Left renal pelvis (tissue), 4 donors: ENCODE measurements around the gene GALNT17. TPM values are rescaled to one million over a fixed set of nuclear protein-coding genes. Genes with fewer than 3 reads are reported as not detected.

Source experiments
- DNase-seq, 4 donors: peaks; one replicate each; pipeline ENCODE4 v3.0.0-alpha.2; 2013; ENCODE audit warnings: low read depth in 4 of 4, low spot score in 3 of 4
- polyA plus RNA-seq, 4 donors: library from polyadenylated mRNA; unstranded; fragments of 120-200 nt; gene quantifications; one replicate each; pipeline ENCODE4 v1.2.1, GENCODE V29; 2013; ENCODE audit not compliant: insufficient read length in 4 of 4

The GALNT17 gene
- polyA plus RNA-seq, 4 donors: 4.7 to 33.4 (median 5.6) TPM

- no peak for DNase-seq
Measured at GRCh38 chr7:71649812-71650211, 517.9 kb downstream of the GALNT17 start.

DNA sequence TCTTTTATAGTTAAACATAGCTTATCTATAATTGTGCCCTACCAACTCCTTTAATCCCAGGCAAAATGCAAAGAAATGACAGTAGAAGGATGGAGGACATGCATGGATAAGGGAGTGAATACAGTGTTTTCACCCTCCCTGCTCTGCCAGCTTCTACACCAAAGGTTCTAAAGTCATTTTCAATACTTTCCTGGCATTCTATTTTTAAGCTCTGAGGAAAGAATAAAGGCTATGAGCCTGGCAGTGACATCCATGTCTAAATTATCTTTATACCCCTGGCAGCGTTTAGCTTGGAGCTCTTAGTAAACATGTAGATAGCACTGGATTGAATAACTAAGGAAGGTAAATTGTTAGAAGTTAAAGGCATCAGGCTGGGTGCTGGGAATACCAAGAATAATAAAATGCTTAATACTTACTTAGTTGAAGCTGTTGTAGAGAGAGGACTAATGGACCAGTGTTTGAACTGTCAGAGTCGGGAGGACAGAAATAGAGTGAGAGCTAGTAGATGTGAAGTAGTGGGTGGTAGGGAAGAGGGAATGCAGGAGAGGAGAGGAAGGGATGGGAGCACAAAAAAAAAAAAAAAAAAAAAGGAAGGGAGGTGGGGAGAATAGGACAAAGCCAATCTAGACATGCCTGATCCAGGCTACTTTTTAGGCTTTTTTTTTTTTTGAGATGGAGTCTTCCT is 518.9 kb downstream of the GALNT17 start:
- no peak for DNase-seq

DNA sequence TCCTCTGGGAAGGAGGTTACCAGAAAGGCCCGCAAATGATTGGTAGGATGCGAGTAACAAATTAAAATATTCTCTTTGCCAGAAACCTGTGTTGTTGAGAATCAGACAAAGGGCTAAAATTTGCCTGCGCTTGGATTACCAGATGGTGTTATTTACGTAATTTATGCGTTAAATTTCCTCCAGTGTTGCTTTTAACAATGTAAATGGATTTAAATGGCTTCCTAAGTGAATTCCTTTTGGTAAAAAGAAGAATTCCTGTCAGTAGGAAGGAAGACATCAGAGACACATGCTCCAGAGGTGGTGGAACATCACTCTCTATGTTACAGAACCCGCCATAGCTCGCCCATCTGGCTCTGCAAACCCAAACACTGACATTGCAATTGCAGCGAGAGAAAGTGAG is 520.6 kb downstream of the GALNT17 start:
- no peak for DNase-seq

DNA sequence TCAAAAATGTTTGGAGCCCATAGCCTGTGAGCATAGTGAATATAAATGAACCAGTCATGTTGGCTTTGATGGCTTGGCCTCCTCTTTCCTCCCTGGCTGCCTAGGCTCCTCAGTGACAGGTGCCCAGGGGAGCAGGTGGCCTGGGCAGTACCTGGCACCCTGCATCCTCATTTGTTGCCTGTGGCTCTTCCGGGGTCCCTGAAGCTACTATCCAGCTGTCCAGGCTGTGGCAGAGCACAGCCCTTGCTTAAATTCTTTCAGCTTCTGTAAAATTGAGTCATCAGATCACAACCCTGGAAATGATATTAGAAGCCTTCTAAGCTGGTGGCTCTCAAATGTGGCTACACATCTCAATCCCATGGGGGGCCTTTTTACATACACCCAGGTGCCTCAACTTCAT is 525.4 kb downstream of the GALNT17 start:
- DNase-seq: no peak

DNA sequence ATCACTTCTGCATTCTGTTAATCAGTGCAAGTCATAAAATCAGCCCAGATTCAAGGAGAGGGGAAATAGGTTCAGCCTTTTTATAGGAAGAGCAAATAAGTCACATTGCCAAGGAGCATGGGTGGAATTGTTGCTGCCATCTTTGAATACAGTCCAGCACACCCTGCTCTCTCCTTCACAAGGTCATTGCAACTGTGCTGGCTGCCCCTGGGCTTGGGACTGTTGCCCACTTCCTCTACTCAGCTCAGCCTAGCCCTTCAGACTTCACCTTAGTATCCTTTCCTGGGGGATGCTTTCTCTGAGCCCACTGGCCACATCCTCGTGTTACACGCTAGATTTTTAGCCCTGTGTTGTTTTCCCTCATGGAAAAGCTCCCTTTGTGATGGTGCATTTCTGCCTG is 527.7 kb downstream of the GALNT17 start:
- DNase-seq: no peak

DNA sequence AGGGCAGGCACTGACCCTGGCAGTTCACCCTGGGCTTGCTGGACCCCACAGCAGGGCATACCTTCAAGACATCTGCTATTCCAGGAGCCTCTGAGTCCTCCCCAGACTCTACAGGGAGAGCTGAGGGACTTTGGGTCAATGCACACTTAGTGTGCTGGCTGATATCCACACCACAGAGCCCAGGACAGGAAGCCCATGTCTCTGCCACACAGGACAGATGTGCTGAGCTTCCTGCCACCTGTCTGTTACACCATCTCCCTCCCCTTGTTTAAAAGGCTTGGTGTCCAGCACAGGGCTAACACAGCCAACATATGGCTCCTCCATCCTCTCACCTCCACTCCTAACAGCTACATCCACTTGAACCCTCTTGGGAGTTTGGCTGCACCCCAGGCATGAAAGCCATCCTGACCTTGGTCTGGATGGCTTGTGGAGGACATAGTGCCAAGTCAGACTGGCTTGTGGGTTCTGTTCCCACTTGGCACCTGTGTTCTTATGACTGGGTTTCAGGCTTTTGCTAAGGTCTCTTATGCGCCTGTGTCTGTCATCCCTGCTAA is 529.8 kb downstream of the GALNT17 start:
- DNase-seq: no peak

GRCh38 chr7:71665716-71666115 is 533.8 kb downstream of the GALNT17 start:
- DNase-seq: no peak

GRCh38 chr7:71668572-71668971 is 536.6 kb downstream of the GALNT17 start:
- no peak for DNase-seq

GRCh38 chr7:71679480-71679879 is 547.5 kb downstream of the GALNT17 start:
- DNase-seq: no peak

DNA sequence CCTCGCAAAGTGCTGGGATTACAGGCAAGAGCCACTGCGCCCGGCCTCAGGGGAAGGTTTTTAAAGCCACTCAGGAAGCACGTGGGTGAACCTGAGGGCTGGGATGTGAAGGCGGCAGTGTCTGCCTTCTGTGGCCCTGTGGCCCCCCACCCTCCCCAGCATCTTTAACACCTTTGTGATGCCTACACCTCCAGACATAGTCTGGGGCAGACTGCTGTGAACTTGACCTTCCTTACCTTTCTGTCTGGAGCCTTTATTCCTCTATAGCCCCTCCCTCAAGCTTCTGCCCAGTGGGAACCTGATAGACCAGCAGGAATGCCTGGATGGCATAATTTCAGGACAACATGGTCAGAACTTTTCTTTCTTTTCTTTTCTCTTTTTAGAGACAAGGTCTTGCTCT is 550.2 kb downstream of the GALNT17 start:
- DNase-seq: no peak

DNA sequence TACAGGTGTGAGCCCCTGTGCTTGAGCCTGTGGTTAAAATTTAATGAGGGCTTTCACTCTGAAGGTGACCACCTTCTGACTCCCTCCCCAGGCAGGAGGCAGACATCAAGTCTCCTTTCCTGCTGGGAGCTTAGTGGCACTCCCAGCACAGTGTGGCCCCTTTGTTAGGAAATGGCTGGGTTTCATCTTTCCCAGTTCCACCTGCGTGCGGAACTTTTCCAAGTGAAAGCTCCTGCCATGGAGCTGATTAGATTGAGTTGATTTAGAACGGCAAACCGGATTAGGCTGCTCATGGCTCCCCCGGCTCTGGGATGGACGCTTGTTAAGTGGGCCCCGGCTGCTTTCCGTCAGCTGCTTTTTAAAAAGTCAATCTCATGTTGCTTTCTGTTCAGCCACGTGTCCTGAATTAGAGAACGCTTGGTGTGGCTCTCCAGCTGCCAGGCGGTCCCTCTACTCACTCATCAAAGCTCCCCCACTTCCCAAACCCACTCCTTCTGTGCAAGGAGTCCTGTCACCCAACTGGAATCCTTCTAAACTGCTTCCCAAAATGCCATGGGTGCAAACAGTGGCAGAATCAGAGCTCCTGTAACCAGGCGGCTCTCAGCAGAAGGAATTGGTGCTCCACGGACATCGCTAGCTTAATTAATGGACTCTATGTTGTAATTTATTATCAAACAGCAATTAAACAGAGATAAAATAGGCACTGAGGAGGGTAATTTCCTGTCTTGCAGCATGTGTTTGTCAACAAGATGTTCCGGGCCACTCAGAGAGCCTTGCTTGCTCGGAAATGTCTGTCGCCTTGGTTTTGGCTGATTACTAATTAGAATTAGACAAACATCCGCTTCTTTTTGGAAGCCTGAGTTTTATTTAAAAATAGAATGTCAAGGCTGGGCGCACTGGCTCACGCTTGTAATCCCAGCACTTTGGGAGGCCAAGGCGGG is 551.2 kb downstream of the GALNT17 start:
- peak; percentile 55 to 75 (median 61) for DNase-seq

DNA sequence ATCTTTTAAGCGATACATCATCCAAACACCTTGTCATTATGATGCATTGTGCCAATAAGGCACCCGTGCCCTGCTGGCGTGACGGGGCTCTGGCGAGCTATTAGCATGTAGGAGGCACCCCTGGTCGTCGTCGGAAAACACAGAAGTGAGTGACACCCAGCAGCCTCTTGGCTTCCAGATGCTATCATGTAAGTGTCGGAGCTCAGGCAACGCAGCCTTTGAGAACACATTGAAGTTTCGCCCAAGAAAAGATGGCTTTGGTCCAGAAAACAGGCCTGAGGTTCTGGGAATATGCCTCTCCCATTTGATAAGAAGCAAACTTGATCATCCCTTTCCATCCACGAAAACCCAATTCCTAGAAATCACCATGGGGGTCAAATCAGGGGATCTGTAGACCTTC is 555.3 kb downstream of the GALNT17 start:
- no peak for DNase-seq

DNA sequence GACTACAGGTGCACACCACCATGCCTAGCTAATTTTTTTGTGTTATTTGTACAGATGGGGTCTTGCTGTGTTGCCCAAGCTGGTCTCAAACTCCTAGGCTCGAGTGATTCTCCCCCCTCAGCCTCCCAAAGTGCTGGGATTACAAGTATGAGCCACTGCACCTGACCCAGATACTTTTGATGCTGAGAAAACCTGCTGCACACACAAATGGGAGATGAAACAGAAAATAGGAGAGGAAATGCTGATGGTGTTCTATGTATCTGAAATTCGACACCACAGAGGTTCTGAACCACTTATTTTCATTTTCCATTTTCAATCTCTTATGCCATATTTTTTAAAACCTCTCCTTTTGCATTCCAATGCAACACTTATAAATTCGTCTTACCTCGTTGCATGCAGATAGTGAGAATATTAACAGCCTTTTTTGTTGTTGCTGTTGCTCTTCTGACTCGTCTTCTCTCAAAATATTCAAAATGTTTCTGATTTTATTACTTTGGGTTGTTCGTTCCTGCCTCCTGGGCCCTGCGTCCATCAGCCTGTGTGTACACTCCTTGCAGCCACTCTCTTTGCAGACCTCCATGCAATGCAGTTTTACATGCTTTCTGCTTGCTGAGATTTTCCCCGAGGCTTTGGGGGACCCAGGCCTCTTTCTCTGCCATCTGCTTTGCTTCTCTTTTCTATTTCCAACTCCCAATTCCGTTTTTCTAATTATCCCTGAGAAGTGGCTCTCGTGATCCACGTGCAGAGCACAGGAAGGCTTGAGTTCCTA is 556.1 kb downstream of the GALNT17 start:
- no peak for DNase-seq

- DNase-seq: no peak
Measured at GRCh38 chr7:71691538-71691937, 559.6 kb downstream of the GALNT17 start.

- DNase-seq: no peak
Measured at GRCh38 chr7:71694665-71695064, 562.7 kb downstream of the GALNT17 start.

GRCh38 chr7:71695186-71695585 is 563.2 kb downstream of the GALNT17 start:
- DNase-seq: no peak

DNA sequence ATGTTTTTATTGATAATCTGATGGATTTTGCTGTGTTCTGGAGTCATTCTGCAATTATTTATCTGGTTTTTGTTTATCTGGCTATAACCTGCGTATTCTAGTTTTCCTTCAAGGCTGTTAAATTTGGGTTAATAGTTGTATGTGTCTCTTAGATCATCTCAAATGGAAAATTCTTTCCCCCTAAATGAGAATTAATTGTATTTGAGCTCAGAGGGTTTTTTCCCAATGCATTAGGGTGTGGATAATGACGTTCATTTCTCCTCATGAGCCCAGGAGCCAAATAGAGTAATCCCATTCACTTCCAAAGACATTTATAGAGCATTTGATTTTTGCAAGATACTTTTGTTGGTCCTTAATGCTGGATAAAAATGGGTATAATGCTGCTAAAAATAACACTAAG is 564.6 kb downstream of the GALNT17 start:
- no peak for DNase-seq

DNA sequence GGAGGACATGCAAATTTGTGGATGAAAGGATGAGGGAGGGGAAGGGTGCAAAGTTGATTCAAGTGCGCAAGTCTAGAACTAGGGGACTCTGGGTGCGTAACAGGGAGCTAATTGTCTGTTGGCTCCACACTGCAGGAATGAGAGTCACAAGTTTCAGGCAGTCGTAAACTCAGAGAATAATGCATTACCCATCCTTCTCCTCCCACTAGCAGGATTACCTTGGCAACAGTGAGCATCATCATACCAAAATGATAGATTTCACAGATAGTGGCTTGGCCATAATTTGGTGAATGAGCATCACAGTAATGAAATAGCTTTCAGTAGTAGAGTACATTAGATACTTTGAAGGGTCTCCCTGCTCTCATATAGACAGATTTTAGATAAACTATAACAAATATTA is 565.5 kb downstream of the GALNT17 start:
- DNase-seq: no peak

GRCh38 chr7:71705217-71705616 is 573.3 kb downstream of the GALNT17 start:
- no peak for DNase-seq

GRCh38 chr7:71705901-71706596 is 574.1 kb downstream of the GALNT17 start:
- no peak for DNase-seq
